HCT116 (cell line): ENCODE measurements around the gene SNRPA1. TPM values are rescaled to one million over a fixed set of nuclear protein-coding genes. Genes with fewer than 3 reads are reported as not detected.

Experiments used
- ATAC-seq: fragments of 200-7000 bp; cut with Tn5 transposase; 2 replicates; pipeline ENCODE4 v1.9.1; 2020; ENCODE audit warnings: mild to moderate bottlenecking, moderate library complexity
- BruUV-seq: library from RNA; stranded (reverse); fragments of 400-500 nt; replicated peaks from 2 replicates; lab custom pipeline; 2021; lab: Mats Ljungman, UMichigan
- CTCF ChIA-PET: fragments of 300-600 bp; sonication (Branson Sonifier 250); formaldehyde crosslinking; loops from one replicate; lab custom pipeline; 2021; ENCODE audit warnings: antibody characterized with exemption; lab: Charles Lee
- POLR2A ChIA-PET: fragments of 300-600, 350-600 bp; sonication (Branson Sonifier 250); formaldehyde crosslinking; loops from one replicate; lab custom pipeline; 2021; ENCODE audit warnings: antibody characterized with exemption; lab: Charles Lee
- RAD21 ChIA-PET, 2 experiments: fragments of 300-600 bp; sonication (Branson Sonifier 250); formaldehyde crosslinking; loops; one replicate each; lab custom pipeline; 2023; ENCODE audit warnings: low total read pairs in 2 of 2; ENCODE audit not compliant: uncharacterized antibody in 2 of 2, unreplicated experiment in 2 of 2, low non-redundant PET in 1 of 2; lab: Charles Lee
- DNase-seq: peaks from one replicate; pipeline ENCODE4 v3.0.0-alpha.2; 2010; ENCODE audit warnings: low read depth, low spot score
- H2AFZ ChIP-seq: fragments of 200-600 bp; shearing (Covaris generic), sonication (generic); 2 replicates; pipeline ENCODE4 v1.6.1; 2017; ENCODE audit warnings: low read depth, mixed run types, mixed read lengths, antibody characterized with exemption, low read length; ENCODE audit not compliant: poor library complexity, severe bottlenecking
- H3K27ac ChIP-seq: 2 replicates; pipeline ENCODE4 v1.5.1; 2012; ENCODE audit warnings: low read depth, low read length
- H3K27me3 ChIP-seq: fragments of 200-600 bp; sonication (generic); 2 replicates; pipeline ENCODE4 v1.6.1; 2016; ENCODE audit warnings: mixed run types, low read length, mixed read lengths; ENCODE audit not compliant: insufficient read depth
- H3K36me3 ChIP-seq, 2 experiments: fragments of 200-500 bp in 1 of 2; fragments of 200-600 bp in 1 of 2; sonication (Bioruptor generic) in 1 of 2; sonication (generic) in 1 of 2; 2 replicates each; pipeline versions ENCODE4 v1.5.1 to v1.6.1; 2014 to 2016; ENCODE audit warnings: low read length in 2 of 2, inconsistent platforms in 1 of 2, mixed read lengths in 1 of 2, mixed run types in 1 of 2; ENCODE audit not compliant: insufficient read depth in 2 of 2, control insufficient read depth in 1 of 2
- H3K4me1 ChIP-seq, 2 experiments: fragments of 200-600 bp in 1 of 2; sonication (generic) in 1 of 2; 2 replicates each; pipeline versions ENCODE4 v1.5.1 to v1.6.1; 2012 to 2017; ENCODE audit warnings: low read length in 2 of 2, inconsistent platforms in 1 of 2, mild to moderate bottlenecking in 1 of 2, mixed read lengths in 1 of 2, mixed run types in 1 of 2, moderate library complexity in 1 of 2; ENCODE audit not compliant: insufficient read depth in 2 of 2, control insufficient read depth in 1 of 2
- H3K4me2 ChIP-seq: fragments of 200-600 bp; sonication (generic); 2 replicates; pipeline ENCODE4 v1.6.1; 2017; ENCODE audit warnings: mixed run types, low read length, mixed read lengths
- H3K4me3 ChIP-seq, 2 experiments: fragments of 200-600 bp in 1 of 2; sonication (generic) in 1 of 2; replicated peaks in 1 of 2; 2 replicates each; pipeline ENCODE4 v1.5.1; 2011 to 2016; ENCODE audit warnings: low read length in 2 of 2, control low read depth in 1 of 2, low read depth in 1 of 2, mild to moderate bottlenecking in 1 of 2, mixed read lengths in 1 of 2, mixed run types in 1 of 2
- H3K79me2 ChIP-seq: fragments of 200-600 bp; sonication (generic); 2 replicates; pipeline ENCODE4 v1.6.1; 2017; ENCODE audit warnings: mild to moderate bottlenecking, mixed run types, low read length, moderate library complexity, mixed read lengths; ENCODE audit not compliant: insufficient read depth
- H3K9ac ChIP-seq: fragments of 200-600 bp; sonication (generic); 2 replicates; pipeline ENCODE4 v1.6.1; 2016; ENCODE audit warnings: low read length, mixed read lengths
- H3K9me2 ChIP-seq: fragments of 200-600 bp; sonication (generic), shearing (Covaris generic); 2 replicates; pipeline ENCODE4 v1.6.1; 2017; ENCODE audit warnings: mixed run types, mild to moderate bottlenecking, moderate library complexity; ENCODE audit not compliant: insufficient read depth
- H3K9me3 ChIP-seq, 2 experiments: fragments of 200-500 bp in 1 of 2; fragments of 200-600 bp in 1 of 2; sonication (Bioruptor generic) in 1 of 2; sonication (generic) in 1 of 2; 2 replicates each; pipeline ENCODE4 v1.6.1; 2014 to 2017; ENCODE audit warnings: low read length in 2 of 2, mixed read lengths in 2 of 2, inconsistent platforms in 1 of 2, low read depth in 1 of 2, mild to moderate bottlenecking in 1 of 2, mixed run types in 1 of 2, moderate library complexity in 1 of 2; ENCODE audit not compliant: control insufficient read depth in 1 of 2, insufficient read depth in 1 of 2
- H4K20me1 ChIP-seq: fragments of 200-600 bp; sonication (generic), shearing (Covaris generic); 2 replicates; pipeline ENCODE4 v1.6.1; 2017; ENCODE audit warnings: mixed run types, mild to moderate bottlenecking, moderate library complexity; ENCODE audit not compliant: insufficient read depth
- CEBPB ChIP-seq: IDR thresholded peaks from 2 replicates; pipeline ENCODE4 v1.6.1; 2012; ENCODE audit warnings: low read depth
- EGR1 ChIP-seq: IDR thresholded peaks from 2 replicates; pipeline ENCODE4 v1.6.1; 2012; ENCODE audit warnings: low read depth
- ELF1 ChIP-seq: IDR thresholded peaks from 2 replicates; pipeline ENCODE4 v1.6.1; 2012; ENCODE audit warnings: low read depth, borderline replicate concordance
- EZH2phosphoT487 ChIP-seq: fragments of 200-600 bp; IDR thresholded peaks from 2 replicates; pipeline ENCODE4 v1.6.1; 2018; ENCODE audit warnings: antibody characterized with exemption, borderline replicate concordance
- FOSL1 ChIP-seq: IDR thresholded peaks from 2 replicates; pipeline ENCODE4 v1.6.1; 2012; ENCODE audit warnings: low read depth
- JUND ChIP-seq: IDR thresholded peaks from 2 replicates; pipeline ENCODE4 v1.6.1; 2012
- MAX ChIP-seq: IDR thresholded peaks from 2 replicates; pipeline ENCODE4 v1.6.1; 2012
- POLR2A ChIP-seq: IDR thresholded peaks from 2 replicates; pipeline ENCODE4 v1.7.0; 2011; ENCODE audit warnings: borderline replicate concordance; ENCODE audit not compliant: insufficient read depth, insufficient read length; ENCODE audit errors: extremely low read depth
- POLR2AphosphoS5 ChIP-seq: IDR thresholded peaks from 2 replicates; pipeline ENCODE4 v1.6.1; 2011; ENCODE audit warnings: mild to moderate bottlenecking, low read depth, low read length, moderate library complexity
- RAD21 ChIP-seq: IDR thresholded peaks from 2 replicates; pipeline ENCODE4 v1.6.1; 2012; ENCODE audit warnings: low read depth, mild to moderate bottlenecking
- SIN3A ChIP-seq: IDR thresholded peaks from 2 replicates; pipeline ENCODE4 v1.6.1; 2012; ENCODE audit warnings: low read depth
- SP1 ChIP-seq: IDR thresholded peaks from 2 replicates; pipeline ENCODE4 v1.6.1; 2012; ENCODE audit warnings: low read depth
- SRF ChIP-seq: IDR thresholded peaks from 2 replicates; pipeline ENCODE4 v1.6.1; 2012; ENCODE audit warnings: low read depth
- YY1 ChIP-seq: IDR thresholded peaks from 2 replicates; pipeline ENCODE4 v1.6.1; 2011; ENCODE audit warnings: low read length, low read depth, moderate library complexity, mild to moderate bottlenecking; ENCODE audit not compliant: insufficient replicate concordance; ENCODE audit errors: extremely low read depth
- ZFX ChIP-seq: fragments of 450-650 bp; IDR thresholded peaks from 2 replicates; pipeline ENCODE4 v1.6.1; 2017
- ZNF274 ChIP-seq: fragments of 200-500 bp; sonication (Bioruptor generic); IDR thresholded peaks from 2 replicates; pipeline ENCODE4 v1.6.1; 2014; ENCODE audit warnings: mild to moderate bottlenecking, low read depth, low read length, inconsistent platforms
- intact Hi-C: fragments of 100-400 bp; cut with micrococcal nuclease; formaldehyde crosslinking; loops from 2 replicates; pipeline ENCODE4 v1.10.0; 2022
- total RNA-seq: library from RNA; stranded (reverse); gene quantifications from one replicate; pipeline ENCODE4 v1.2.1, GENCODE V29; 2021; ENCODE audit not compliant: unreplicated experiment
- TF ChIP-seq, protein P1 (sequence below): IDR thresholded peaks from 2 replicates; pipeline ENCODE4 v1.6.1; 2012; ENCODE audit warnings: low read depth
- TF ChIP-seq, protein P2 (sequence below): IDR thresholded peaks from 2 replicates; pipeline ENCODE4 v1.6.1; 2012

Gene SNRPA1
- total RNA-seq, 1 experiment from 2014 or later: 104 TPM

GRCh38 chr15:101242999-101243336 lies 52.1 kb downstream of the SNRPA1 start:
- RAD21 ChIA-PET: no interaction called here
- H3K9me2 ChIP-seq: no peaks in the 10 kb centered on the region; the same call in 1 of the 2 replicates
- CTCF ChIA-PET: no interaction called here

GRCh38 chr15:101242160-101242998 lies 52.7 kb downstream of the SNRPA1 start:
- no TSS peak for BruUV-seq
- H4K20me1 ChIP-seq: peaks cover 8% of the 10 kb centered on the region; the same call in 1 of the 2 replicates
- no peak overlapping the region for H2AFZ ChIP-seq
- ATAC-seq (no peak), DNase-seq (no peak)
- no peaks in the 10 kb centered on the region for H3K4me1 ChIP-seq
- H3K4me3 ChIP-seq: no peak overlapping the region
- intact Hi-C loops: no loop called here
- ChIA-PET RAD21 (no interaction called here), CTCF (no interaction called here), POLR2A (no interaction called here)
- no peaks in the 10 kb centered on the region for H3K27me3 ChIP-seq
- no peak overlapping the region for H3K27ac ChIP-seq
- peaks cover 100% of the 10 kb centered on the region for H3K79me2 ChIP-seq
- H3K9ac ChIP-seq: no peak overlapping the region
- no peaks in the 10 kb centered on the region; the same call in 1 of the 2 replicates for H3K9me2 ChIP-seq
- H3K4me2 ChIP-seq: no peak overlapping the region
- H3K9me3 ChIP-seq: no peaks in the 10 kb centered on the region
- peaks cover 6 to 7% of the 10 kb centered on the region in 2 experiments; a peak in 2 of 4 replicates for H3K36me3 ChIP-seq
- TF ChIP-seq YY1 (no peak), ELF1 (no peak), ZFX (no peak), SP1 (no peak), MAX (no peak), SIN3A (no peak), POLR2A (no peak), JUND (no peak), EZH2phosphoT487 (no peak), FOSL1 (no peak), POLR2AphosphoS5 (no peak), SRF (no peak), CEBPB (no peak), ZNF274 (no peak)
- TF ChIP-seq, protein P1, sequence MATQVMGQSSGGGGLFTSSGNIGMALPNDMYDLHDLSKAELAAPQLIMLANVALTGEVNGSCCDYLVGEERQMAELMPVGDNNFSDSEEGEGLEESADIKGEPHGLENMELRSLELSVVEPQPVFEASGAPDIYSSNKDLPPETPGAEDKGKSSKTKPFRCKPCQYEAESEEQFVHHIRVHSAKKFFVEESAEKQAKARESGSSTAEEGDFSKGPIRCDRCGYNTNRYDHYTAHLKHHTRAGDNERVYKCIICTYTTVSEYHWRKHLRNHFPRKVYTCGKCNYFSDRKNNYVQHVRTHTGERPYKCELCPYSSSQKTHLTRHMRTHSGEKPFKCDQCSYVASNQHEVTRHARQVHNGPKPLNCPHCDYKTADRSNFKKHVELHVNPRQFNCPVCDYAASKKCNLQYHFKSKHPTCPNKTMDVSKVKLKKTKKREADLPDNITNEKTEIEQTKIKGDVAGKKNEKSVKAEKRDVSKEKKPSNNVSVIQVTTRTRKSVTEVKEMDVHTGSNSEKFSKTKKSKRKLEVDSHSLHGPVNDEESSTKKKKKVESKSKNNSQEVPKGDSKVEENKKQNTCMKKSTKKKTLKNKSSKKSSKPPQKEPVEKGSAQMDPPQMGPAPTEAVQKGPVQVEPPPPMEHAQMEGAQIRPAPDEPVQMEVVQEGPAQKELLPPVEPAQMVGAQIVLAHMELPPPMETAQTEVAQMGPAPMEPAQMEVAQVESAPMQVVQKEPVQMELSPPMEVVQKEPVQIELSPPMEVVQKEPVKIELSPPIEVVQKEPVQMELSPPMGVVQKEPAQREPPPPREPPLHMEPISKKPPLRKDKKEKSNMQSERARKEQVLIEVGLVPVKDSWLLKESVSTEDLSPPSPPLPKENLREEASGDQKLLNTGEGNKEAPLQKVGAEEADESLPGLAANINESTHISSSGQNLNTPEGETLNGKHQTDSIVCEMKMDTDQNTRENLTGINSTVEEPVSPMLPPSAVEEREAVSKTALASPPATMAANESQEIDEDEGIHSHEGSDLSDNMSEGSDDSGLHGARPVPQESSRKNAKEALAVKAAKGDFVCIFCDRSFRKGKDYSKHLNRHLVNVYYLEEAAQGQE: no peak
- TF ChIP-seq, protein P2, sequence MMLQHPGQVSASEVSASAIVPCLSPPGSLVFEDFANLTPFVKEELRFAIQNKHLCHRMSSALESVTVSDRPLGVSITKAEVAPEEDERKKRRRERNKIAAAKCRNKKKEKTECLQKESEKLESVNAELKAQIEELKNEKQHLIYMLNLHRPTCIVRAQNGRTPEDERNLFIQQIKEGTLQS: no peak

More at GRCh38 chr15:101242999-101243336, 52.1 kb downstream of the SNRPA1 start:
- ATAC-seq: no peak
- Histone ChIP-seq H3K4me2 (no peak overlapping the region), H3K4me1 (no peaks in the 10 kb centered on the region), H3K9me3 (no peaks in the 10 kb centered on the region), H3K4me3 (no peak overlapping the region), H3K9ac (no peak overlapping the region), H3K27me3 (no peaks in the 10 kb centered on the region), H3K36me3 (peaks cover 9 to 13% of the 10 kb centered on the region in 2 experiments; a peak in 2 of 4 replicates), H4K20me1 (peaks cover 6% of the 10 kb centered on the region; the same call in 1 of the 2 replicates), H3K79me2 (peaks cover 100% of the 10 kb centered on the region), H2AFZ (no peak overlapping the region), H3K27ac (no peak overlapping the region)
- DNase-seq: no peak
- intact Hi-C loops: no loop called here
- BruUV-seq: no TSS peak
- POLR2A ChIA-PET: no interaction called here
- TF ChIP-seq RAD21 (no peak), YY1 (no peak), EGR1 (no peak), ZFX (no peak)
